Measurements from ENCODE around the gene GRB7.

The GRB7 gene

GRCh38 chr17:39700148-39700987 lies 37.4 kb upstream of the GRB7 start:
- H3K9ac ChIP-seq (ENCODE audit: low read depth in 1 of 2, low read length in 2 of 2) = peak overlapping the region; percentile 73 to 93
- H3K36me3 ChIP-seq (ENCODE audit: control insufficient read depth in 1 of 2, insufficient read depth in 2 of 2, low read length in 2 of 2) = no peaks in the 10 kb centered on the region
- peaks cover 42 to 46% of the 10 kb centered on the region in 2 donors for H3K4me1 ChIP-seq (ENCODE audit: control insufficient read depth in 1 of 2, insufficient read depth in 2 of 2, low read length in 2 of 2)
- no peaks in the 10 kb centered on the region for H3K9me3 ChIP-seq (ENCODE audit: control insufficient read depth in 1 of 2, low read length in 2 of 2)
- no peaks in the 10 kb centered on the region for H3K27me3 ChIP-seq (ENCODE audit: control insufficient read depth in 1 of 2, insufficient read depth in 2 of 2, low read length in 2 of 2)
- H3K4me3 ChIP-seq (ENCODE audit: low read depth in 1 of 2, low read length in 2 of 2) = peak overlapping the region; percentile 73 to 82
- peak overlapping the region; percentile 80 for H3K27ac ChIP-seq (ENCODE audit: low read depth, low read length)

GRCh38 chr17:39701012-39701783 lies 36.5 kb upstream of the GRB7 start:
- H3K4me3 ChIP-seq (ENCODE audit: low read depth in 1 of 2, low read length in 2 of 2) = peak overlapping the region; percentile 73 to 82
- H3K9me3 ChIP-seq (ENCODE audit: control insufficient read depth in 1 of 2, low read length in 2 of 2) = no peaks in the 10 kb centered on the region
- H3K4me1 ChIP-seq (ENCODE audit: control insufficient read depth in 1 of 2, insufficient read depth in 2 of 2, low read length in 2 of 2) = peaks cover 45 to 47% of the 10 kb centered on the region in 2 donors
- H3K36me3 ChIP-seq (ENCODE audit: control insufficient read depth in 1 of 2, insufficient read depth in 2 of 2, low read length in 2 of 2) = no peaks in the 10 kb centered on the region
- peak overlapping the region; percentile 80 for H3K27ac ChIP-seq (ENCODE audit: low read depth, low read length)
- H3K27me3 ChIP-seq (ENCODE audit: control insufficient read depth in 1 of 2, insufficient read depth in 2 of 2, low read length in 2 of 2) = no peaks in the 10 kb centered on the region
- H3K9ac ChIP-seq (ENCODE audit: low read depth in 1 of 2, low read length in 2 of 2) = peak overlapping the region; percentile 73 to 93

GRCh38 chr17:39701784-39702422 lies 35.8 kb upstream of the GRB7 start:
- Histone ChIP-seq H3K27ac (ENCODE audit: low read depth, low read length) (no peak overlapping the region), H3K9ac (ENCODE audit: low read depth in 1 of 2, low read length in 2 of 2) (no peak overlapping the region), H3K4me1 (ENCODE audit: control insufficient read depth in 1 of 2, insufficient read depth in 2 of 2, low read length in 2 of 2) (peaks cover 52 to 54% of the 10 kb centered on the region in 2 donors), H3K9me3 (ENCODE audit: control insufficient read depth in 1 of 2, low read length in 2 of 2) (no peaks in the 10 kb centered on the region), H3K36me3 (ENCODE audit: control insufficient read depth in 1 of 2, insufficient read depth in 2 of 2, low read length in 2 of 2) (peaks cover 0 to under 1% of the 10 kb centered on the region in 2 donors), H3K4me3 (ENCODE audit: low read depth in 1 of 2, low read length in 2 of 2) (peak overlapping the region; percentile 73 to 82), H3K27me3 (ENCODE audit: control insufficient read depth in 1 of 2, insufficient read depth in 2 of 2, low read length in 2 of 2) (no peaks in the 10 kb centered on the region)

- peak overlapping the region in 1 of 2 donors; percentile 35 for H3K4me3 ChIP-seq (ENCODE audit: low read depth in 1 of 2, low read length in 2 of 2)
- H3K27me3 ChIP-seq (ENCODE audit: control insufficient read depth in 1 of 2, insufficient read depth in 2 of 2, low read length in 2 of 2) = no peaks in the 10 kb centered on the region
- no peaks in the 10 kb centered on the region for H3K9me3 ChIP-seq (ENCODE audit: control insufficient read depth in 1 of 2, low read length in 2 of 2)
- H3K4me1 ChIP-seq (ENCODE audit: control insufficient read depth in 1 of 2, insufficient read depth in 2 of 2, low read length in 2 of 2) = peaks cover 58 to 61% of the 10 kb centered on the region in 2 donors
- peaks cover 5 to 13% of the 10 kb centered on the region in 2 donors for H3K36me3 ChIP-seq (ENCODE audit: control insufficient read depth in 1 of 2, insufficient read depth in 2 of 2, low read length in 2 of 2)
- peak overlapping the region; percentile 9 to 12 for H3K9ac ChIP-seq (ENCODE audit: low read depth in 1 of 2, low read length in 2 of 2)
- peak overlapping the region; percentile 45 for H3K27ac ChIP-seq (ENCODE audit: low read depth, low read length)
Measured at GRCh38 chr17:39702901-39703893, 34.5 kb upstream of the GRB7 start.

GRCh38 chr17:39703913-39704312 lies 33.8 kb upstream of the GRB7 start:
- Histone ChIP-seq H3K27ac (ENCODE audit: low read depth, low read length) (peak overlapping the region; percentile 45), H3K4me1 (ENCODE audit: control insufficient read depth in 1 of 2, insufficient read depth in 2 of 2, low read length in 2 of 2) (peaks cover 58 to 61% of the 10 kb centered on the region in 2 donors), H3K4me3 (ENCODE audit: low read depth in 1 of 2, low read length in 2 of 2) (peak overlapping the region in 1 of 2 donors; percentile 35), H3K36me3 (ENCODE audit: control insufficient read depth in 1 of 2, insufficient read depth in 2 of 2, low read length in 2 of 2) (peaks cover 12 to 20% of the 10 kb centered on the region in 2 donors), H3K9me3 (ENCODE audit: control insufficient read depth in 1 of 2, low read length in 2 of 2) (no peaks in the 10 kb centered on the region), H3K9ac (ENCODE audit: low read depth in 1 of 2, low read length in 2 of 2) (peak overlapping the region in 1 of 2 donors; percentile 9), H3K27me3 (ENCODE audit: control insufficient read depth in 1 of 2, insufficient read depth in 2 of 2, low read length in 2 of 2) (no peaks in the 10 kb centered on the region)

GRCh38 chr17:39704821-39705551 lies 32.8 kb upstream of the GRB7 start:
- H3K27ac ChIP-seq (ENCODE audit: low read depth, low read length) = peak overlapping the region; percentile 88
- no peaks in the 10 kb centered on the region for H3K27me3 ChIP-seq (ENCODE audit: control insufficient read depth in 1 of 2, insufficient read depth in 2 of 2, low read length in 2 of 2)
- peaks cover 18 to 31% of the 10 kb centered on the region in 2 donors for H3K36me3 ChIP-seq (ENCODE audit: control insufficient read depth in 1 of 2, insufficient read depth in 2 of 2, low read length in 2 of 2)
- peaks cover 58 to 61% of the 10 kb centered on the region in 2 donors for H3K4me1 ChIP-seq (ENCODE audit: control insufficient read depth in 1 of 2, insufficient read depth in 2 of 2, low read length in 2 of 2)
- peak overlapping the region in 1 of 2 donors; percentile 58 for H3K4me3 ChIP-seq (ENCODE audit: low read depth in 1 of 2, low read length in 2 of 2)
- no peaks in the 10 kb centered on the region for H3K9me3 ChIP-seq (ENCODE audit: control insufficient read depth in 1 of 2, low read length in 2 of 2)
- H3K9ac ChIP-seq (ENCODE audit: low read depth in 1 of 2, low read length in 2 of 2) = peak overlapping the region; percentile 49 to 77

GRCh38 chr17:39705786-39706348 lies 31.9 kb upstream of the GRB7 start:
- Histone ChIP-seq H3K9ac (ENCODE audit: low read depth in 1 of 2, low read length in 2 of 2) (peak overlapping the region; percentile 49 to 77), H3K4me3 (ENCODE audit: low read depth in 1 of 2, low read length in 2 of 2) (peak overlapping the region; percentile 25 to 58), H3K27me3 (ENCODE audit: control insufficient read depth in 1 of 2, insufficient read depth in 2 of 2, low read length in 2 of 2) (no peaks in the 10 kb centered on the region), H3K9me3 (ENCODE audit: control insufficient read depth in 1 of 2, low read length in 2 of 2) (no peaks in the 10 kb centered on the region), H3K36me3 (ENCODE audit: control insufficient read depth in 1 of 2, insufficient read depth in 2 of 2, low read length in 2 of 2) (peaks cover 25 to 39% of the 10 kb centered on the region in 2 donors), H3K4me1 (ENCODE audit: control insufficient read depth in 1 of 2, insufficient read depth in 2 of 2, low read length in 2 of 2) (peaks cover 58 to 61% of the 10 kb centered on the region in 2 donors), H3K27ac (ENCODE audit: low read depth, low read length) (peak overlapping the region; percentile 88)

GRCh38 chr17:39706383-39706782 lies 31.4 kb upstream of the GRB7 start:
- Histone ChIP-seq H3K36me3 (ENCODE audit: control insufficient read depth in 1 of 2, insufficient read depth in 2 of 2, low read length in 2 of 2) (peaks cover 25 to 42% of the 10 kb centered on the region in 2 donors), H3K9me3 (ENCODE audit: control insufficient read depth in 1 of 2, low read length in 2 of 2) (no peaks in the 10 kb centered on the region), H3K4me3 (ENCODE audit: low read depth in 1 of 2, low read length in 2 of 2) (peak overlapping the region; percentile 25 to 50), H3K27me3 (ENCODE audit: control insufficient read depth in 1 of 2, insufficient read depth in 2 of 2, low read length in 2 of 2) (no peaks in the 10 kb centered on the region), H3K27ac (ENCODE audit: low read depth, low read length) (peak overlapping the region; percentile 88), H3K4me1 (ENCODE audit: control insufficient read depth in 1 of 2, insufficient read depth in 2 of 2, low read length in 2 of 2) (peaks cover 58% of the 10 kb centered on the region in 2 donors), H3K9ac (ENCODE audit: low read depth in 1 of 2, low read length in 2 of 2) (peak overlapping the region in 1 of 2 donors; percentile 41)

All from duodenal mucosa (tissue), 2 donors.